Measurements from ENCODE around the gene CNOT1. TPM values are rescaled to one million over a fixed set of nuclear protein-coding genes. Genes with fewer than 3 reads are reported as not detected.
A peak's percentile ranks its signal among the peaks of the same experiment; 100 is the strongest.

The CNOT1 gene
- total and polyA plus RNA-seq, 8 donors = 137 to 209 (median 180) TPM

- Histone ChIP-seq H3K27me3 (peaks cover 0 to 11% of the 10 kb centered on the region in 2 donors), H3K36me3 (no peaks in the 10 kb centered on the region), H3K9me3 (no peaks in the 10 kb centered on the region), H3K4me3 (no peak overlapping the region), H3K4me1 (peaks cover 0 to 11% of the 10 kb centered on the region in 2 donors), H3K27ac (no peak overlapping the region)
- intact Hi-C loops (cut with DNase I) = no loop called here
- peak in 1 of 4 donors; percentile 45 for DNase-seq
- TF ChIP-seq CTCF (IDR thresholded peaks at IDR 0.05) = no peak
- ATAC-seq = no peak
Measured at GRCh38 chr16:58510097-58510775, 119.4 kb downstream of the CNOT1 start.

- Histone ChIP-seq H3K27ac (no peak overlapping the region), H3K36me3 (no peaks in the 10 kb centered on the region), H3K27me3 (peaks cover 0 to 15% of the 10 kb centered on the region in 2 donors), H3K4me1 (peaks cover 0 to 3% of the 10 kb centered on the region in 2 donors), H3K4me3 (no peak overlapping the region), H3K9me3 (no peaks in the 10 kb centered on the region)
- intact Hi-C loops (cut with DNase I) = no loop called here
- no peak for TF ChIP-seq CTCF (IDR thresholded peaks at IDR 0.05)
- DNase-seq (peak in 1 of 4 donors; percentile 64), ATAC-seq (no peak)
Measured at GRCh38 chr16:58509256-58510096, 120.2 kb downstream of the CNOT1 start.

- intact Hi-C loops (cut with DNase I) = no loop called here
- peaks cover 0 to 21% of the 10 kb centered on the region in 2 donors for H3K27me3 ChIP-seq
- TF ChIP-seq CTCF (IDR thresholded peaks at IDR 0.05) = no peak
- no peaks in the 10 kb centered on the region for H3K4me1 ChIP-seq
- no peak for DNase-seq
- H3K4me3 ChIP-seq = no peak overlapping the region
- no peak overlapping the region for H3K27ac ChIP-seq
- H3K9me3 ChIP-seq = no peaks in the 10 kb centered on the region
- ATAC-seq = no peak
- H3K36me3 ChIP-seq = no peaks in the 10 kb centered on the region
Measured at GRCh38 chr16:58508671-58509251, 120.9 kb downstream of the CNOT1 start.

- ATAC-seq = no peak
- Histone ChIP-seq H3K27me3 (peaks cover 0 to 27% of the 10 kb centered on the region in 2 donors), H3K27ac (no peak overlapping the region), H3K4me1 (no peaks in the 10 kb centered on the region), H3K36me3 (no peaks in the 10 kb centered on the region), H3K9me3 (no peaks in the 10 kb centered on the region), H3K4me3 (no peak overlapping the region)
- peak in 1 of 4 donors; percentile 60 for DNase-seq
- TF ChIP-seq CTCF (IDR thresholded peaks at IDR 0.05) = no peak
- intact Hi-C loops (cut with DNase I) = no loop called here
Measured at GRCh38 chr16:58507963-58508670, 121.5 kb downstream of the CNOT1 start.

Data from left lung (tissue), 10 donors.